GM21619 (cell line): Measurements from ENCODE around the gene FCN1.

ENCODE experiments used
- ATAC-seq: cut with Tn5 transposase; IDR thresholded peaks from one replicate; pipeline ENCODE4 v1.9.1; 2021; ENCODE audit not compliant: unreplicated experiment

FCN1 gene

DNA sequence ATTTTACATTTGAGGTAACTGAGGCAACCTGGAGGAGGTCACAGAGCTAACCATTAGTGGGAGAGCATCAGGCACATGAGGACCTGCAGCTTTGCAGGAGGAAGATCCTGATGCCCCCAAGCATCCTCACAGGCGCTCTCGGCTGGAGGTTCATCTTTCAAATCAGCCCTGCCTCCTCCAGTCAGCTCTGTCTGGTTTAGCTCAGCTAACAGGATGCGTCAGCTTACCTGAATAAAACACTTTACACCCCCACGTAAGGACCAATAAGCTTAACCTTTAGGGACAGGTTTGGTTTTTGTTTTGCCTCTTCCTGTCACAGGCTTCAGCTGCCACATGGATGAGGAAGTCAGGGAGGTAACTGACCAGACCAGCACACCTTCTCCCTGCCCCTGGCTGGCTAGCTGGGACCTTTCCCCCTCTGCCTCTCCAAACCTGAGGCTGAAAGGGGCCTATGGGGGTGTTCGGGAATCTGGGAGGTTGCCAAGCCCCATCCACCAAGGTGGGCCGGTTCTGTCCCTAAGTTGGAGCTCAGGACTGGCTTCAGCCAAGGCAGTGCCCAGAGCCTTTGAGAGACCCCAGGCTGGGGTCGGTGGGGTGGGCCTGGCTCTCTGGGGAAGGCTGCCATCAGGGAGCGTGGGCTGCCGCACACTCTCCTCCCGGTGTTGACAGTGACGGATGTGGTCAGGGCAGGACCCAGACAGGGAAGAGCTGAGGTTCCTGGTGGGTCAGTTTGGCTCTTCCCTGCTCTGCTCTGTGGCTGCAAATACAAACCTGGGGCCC lies 20.0 kb upstream of the FCN1 start:
- no peak for ATAC-seq

DNA sequence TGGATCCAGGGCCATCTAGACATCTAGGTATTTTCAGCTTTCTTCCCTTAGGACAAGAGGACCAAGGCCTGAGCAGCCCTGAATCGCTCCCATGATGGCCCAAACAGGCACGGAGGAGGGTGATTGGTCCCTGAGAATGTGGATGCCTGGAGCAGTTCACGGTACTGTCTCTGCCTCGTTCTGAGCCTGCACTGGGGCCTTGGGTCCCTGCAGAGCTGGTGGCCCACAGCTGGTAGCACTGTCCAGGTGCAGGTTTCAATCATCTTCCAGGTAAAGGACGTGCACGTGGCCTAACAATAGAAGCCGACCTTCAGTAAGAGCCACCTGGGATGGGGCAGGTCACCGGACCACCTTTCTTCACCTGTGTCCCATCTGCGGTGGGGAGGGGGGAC lies 19.4 kb upstream of the FCN1 start:
- peak; percentile 12 for ATAC-seq

DNA sequence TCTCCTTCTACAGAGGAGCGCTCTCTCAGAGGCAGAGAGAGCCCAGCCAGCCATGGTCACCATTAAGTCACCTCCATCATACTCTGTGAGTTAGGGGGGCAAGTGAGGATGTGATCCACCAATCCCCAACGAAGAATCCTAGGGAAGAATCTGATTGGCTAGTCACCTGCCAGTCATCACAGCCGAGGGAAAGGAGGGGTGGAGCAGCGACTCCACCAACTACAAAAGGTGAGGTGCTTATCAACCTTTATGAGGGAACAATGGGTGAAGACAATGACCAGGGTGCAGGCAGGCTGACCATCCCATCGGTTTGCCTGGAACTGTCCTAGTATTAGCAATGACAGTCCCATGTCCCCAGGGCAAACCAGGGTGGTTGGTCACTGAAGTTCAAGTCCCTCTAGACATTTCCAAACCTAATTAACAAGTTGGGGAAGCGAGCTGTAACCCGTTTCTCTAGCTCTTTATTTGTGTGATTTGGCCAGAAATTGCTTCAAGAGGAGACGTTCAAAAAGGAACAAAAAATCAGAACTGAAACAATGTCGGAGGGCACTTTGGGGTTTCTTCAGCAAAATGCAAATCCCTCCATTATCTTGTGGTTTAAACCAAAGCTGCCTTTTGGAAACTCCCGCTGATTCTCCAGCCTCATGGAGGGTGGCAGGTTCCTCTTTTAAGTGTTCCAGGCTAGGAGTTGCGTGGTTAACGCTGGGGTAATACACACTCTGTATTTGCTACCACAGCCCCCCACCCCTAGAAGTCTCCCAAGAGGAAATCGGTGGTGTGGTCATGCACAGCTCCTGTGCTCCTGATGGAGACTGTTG lies 18.8 kb upstream of the FCN1 start:
- ATAC-seq: peak; percentile 43

DNA sequence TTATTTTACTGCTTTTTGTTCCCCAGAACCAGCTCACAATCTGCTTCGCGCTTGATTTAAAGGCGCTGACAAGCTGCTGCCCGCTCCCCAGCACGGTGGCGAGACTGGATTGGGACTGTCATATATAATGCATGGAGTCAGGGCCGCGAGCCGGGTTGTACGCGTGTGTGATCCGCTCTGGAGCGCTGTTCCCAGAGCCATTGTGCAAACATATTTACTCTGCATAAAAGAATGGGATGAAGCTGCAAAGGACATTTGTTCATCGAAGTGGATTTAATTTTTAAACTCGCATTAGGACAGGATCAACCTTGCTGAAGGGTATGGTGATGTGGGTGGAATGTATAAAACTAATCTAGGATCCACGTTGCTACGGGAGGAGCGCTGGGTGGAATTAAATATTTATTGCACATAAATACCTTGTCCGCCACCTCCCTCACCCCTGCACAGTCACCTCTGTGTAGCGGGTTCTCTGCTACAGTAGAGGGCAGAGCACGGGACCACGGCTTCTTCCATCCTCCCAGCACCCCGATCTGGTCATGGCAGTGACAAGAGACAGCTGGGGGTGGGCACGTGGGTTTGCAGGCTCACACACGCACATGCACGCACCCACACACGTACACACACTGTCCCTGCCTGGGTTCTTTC lies 18.1 kb upstream of the FCN1 start:
- no peak for ATAC-seq

DNA sequence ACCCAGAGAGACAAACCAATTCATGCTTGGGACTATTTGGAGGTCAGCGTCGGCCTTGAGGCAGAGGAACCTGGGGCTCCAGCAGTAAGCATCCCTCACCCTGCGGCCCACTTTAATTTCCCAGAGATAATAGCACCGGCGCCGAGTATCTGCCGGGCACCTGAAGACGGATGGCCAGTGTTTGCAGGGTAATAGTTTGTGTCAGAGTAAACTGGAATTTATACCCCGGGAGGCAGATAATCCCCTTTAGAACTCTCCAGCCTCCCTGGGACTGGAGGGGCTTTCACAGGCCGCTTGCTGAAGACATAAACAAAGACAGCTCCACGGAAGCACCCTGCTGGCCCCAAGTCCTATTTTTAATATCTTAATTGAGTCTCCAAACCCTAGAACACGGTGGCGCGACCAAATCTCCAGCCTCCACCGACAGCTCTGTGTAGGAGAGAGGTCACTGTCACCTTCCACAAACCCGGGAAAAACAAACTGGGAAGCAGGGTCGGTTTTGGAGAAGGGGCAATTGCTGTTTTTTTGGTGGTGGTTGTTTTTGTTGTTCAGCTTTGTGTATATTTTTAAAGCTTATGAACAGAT lies 17.4 kb upstream of the FCN1 start:
- ATAC-seq: no peak

DNA sequence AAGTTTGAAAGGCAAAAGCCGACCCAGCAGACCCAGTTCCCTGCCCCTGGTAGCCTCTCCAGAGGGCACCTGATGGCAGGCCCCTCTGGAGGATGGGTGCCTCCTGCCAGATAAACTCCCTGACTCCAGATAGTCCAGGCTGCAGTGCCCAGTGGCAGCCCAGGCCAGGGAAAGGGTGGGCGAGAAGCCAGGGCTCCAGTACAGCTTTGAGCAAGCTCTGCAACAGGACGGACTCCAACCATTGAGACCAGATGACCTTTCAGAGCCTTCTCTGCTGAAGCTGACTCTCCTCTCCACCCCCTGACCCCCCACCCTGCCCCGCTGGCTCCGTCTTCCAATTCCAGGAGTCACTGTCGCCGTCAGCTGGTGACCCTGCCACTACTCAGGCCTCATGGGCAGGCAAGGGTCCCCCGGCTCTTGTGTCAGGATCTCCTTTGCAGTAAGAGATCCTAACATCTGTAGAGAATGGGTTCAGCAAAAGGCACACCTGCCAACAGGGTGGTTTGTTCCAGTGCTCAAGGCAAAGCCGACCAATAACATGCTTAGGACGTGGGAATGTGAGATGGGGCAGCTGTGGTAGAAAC lies 15.5 kb upstream of the FCN1 start:
- no peak for ATAC-seq

DNA sequence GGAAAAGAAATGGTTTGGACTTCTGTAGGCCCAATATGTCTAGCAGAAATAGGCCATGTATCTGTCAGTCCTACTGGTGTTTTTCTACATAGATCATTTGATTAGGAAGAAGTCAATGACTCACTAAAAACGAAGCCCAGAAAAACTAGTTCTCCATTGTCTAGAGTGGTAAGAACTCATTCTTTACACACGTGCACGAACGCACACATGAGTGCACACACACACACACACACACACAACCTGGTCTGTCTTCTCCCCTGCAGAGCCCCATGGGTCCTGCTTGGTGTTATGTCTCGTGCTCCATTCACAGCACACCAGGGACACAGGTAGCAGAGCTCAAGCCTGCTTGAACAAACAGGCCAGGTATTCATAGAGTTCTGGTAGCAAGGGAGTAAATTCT lies 14.9 kb upstream of the FCN1 start:
- no peak for ATAC-seq

DNA sequence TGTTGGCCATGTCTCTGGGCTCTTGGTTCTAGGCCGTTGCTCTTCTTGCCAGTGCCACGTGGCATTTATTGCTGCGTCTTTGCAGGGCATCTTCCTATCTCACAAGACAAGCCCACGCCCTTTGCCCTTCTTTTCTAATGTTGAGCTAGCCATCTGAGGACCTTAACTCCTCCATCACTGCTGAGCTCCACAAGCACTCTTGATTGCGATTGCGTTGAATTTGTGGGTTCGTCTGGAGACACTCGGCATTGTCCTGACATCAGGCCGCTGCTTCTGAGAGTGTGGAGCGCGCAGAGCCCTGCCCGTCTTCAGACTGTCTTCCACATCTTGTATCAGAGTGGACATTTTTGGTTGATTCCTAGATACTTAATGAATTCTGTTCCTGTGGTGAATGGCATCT lies 14.5 kb upstream of the FCN1 start:
- no peak for ATAC-seq

DNA sequence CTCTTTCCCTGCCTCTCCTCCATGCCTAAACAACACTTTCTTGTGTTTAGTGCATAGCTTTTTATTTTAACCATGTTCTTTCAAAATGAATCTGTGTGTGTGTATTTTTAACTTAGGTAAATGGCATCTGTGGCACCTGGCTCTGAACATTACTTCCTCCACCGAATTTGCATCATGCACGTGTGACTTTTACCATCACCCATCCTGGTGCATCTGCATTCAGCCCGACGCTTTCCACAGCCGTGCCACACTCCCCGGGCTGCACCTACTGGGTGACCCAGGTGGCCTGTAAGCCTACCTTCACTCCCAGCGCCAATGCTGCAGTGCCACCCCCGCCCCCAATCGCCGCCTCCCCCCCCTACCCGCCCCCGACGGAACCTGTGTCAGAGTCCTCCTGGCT lies 12.7 kb upstream of the FCN1 start:
- ATAC-seq: no peak

DNA sequence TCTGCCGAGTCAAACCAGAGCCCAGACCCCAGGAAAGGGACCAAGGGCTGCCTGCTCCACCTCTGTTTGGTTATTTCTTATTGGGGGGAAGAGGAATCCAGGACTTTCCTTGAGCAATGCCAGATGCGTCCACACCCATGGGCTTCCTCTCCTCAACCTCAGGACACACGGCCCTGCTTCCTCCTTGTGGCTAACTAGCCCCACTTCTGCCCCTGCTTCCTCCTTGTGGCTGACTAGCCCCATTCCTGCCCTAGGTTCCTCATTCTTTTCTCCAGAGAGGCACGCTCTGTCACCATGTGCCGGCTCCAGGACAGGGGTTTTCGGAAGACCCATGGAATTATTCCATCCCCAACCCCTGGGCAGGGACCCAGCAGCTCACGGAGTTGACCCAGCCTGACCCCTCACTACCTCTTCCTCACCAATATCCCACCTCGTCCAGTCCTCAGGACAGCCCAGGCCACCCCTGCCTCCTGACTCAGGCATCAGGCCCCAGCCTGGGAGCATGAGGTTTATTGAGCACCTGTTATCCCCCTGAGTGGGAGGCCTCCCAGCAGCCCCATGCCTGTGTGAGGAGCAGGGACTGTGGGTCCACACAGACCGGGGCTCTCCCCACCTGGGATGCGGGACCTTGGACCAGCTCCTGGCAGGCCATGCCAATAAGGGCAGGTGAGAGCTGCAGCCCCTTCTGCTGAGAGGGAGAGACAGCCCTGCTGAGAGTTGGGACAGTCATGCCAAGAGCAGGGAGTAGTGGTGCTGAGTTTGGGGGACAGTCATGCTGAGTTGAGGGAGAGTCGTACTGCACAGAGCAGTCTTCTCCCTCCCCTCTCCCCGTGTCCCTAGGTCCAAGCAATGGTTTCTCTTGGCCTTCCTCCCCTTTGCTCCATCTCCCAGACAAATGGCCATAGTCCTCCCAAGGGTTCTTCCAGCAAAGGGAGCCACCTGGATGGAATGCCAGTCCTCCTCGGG lies 11.8 kb upstream of the FCN1 start:
- ATAC-seq: no peak

DNA sequence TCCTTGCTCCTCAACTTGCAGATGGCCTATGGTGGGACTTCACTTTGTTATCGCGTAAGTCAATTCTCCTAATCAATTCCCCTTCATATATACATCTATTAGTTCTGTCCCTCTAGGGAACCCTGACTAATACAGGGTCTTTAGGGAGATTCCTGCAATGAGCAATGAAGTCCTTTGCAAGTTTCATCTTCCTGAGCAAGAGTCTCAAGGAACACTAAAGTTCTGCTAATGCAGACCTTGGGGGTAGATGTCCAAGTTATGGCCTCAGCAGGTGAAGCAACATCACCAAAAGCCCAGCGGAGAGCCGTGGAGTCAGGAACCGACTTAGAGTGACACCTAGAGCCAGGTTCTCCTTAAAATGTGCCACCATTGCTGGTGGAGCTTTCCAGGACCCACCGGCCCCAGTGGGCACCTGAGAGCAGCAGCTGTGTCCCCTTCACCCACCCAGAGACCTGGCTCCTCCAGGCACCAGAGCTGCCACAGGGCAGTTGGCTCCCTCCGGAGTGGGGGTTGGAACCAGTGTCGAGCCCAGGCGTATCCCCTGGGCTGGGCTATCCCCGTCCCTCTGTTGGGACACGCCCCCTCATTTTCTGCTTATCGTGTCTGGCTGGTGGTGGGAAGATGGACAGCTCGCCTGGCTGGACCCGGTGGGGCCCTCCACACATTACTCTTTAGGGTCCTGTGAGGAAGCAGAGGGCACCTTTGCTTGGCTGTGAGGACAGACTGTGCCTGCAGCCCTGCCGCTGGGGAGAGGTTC lies 10.9 kb upstream of the FCN1 start:
- no peak for ATAC-seq

DNA sequence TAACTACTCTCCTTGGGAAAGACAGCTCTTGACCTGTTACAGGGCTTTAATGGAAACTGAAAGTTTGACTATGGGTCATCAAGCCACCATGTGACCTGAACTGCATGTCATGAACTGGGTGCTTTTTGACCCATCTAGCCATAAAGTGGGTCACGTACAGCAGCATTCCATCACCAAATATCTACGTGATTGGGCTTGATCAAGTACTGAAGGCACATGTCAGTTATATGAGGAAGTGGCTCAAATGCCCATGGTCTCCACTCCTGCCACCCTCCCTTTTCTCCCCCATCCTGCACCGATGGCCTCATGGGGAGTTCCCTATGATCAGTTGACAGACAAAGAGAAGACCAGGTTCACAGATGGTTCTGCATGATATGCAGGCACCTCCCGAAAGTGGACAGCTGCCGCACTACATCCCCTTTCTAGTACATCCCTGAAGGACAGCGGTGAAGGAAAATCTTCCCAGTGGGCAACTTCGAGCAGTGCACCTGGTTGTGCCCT lies 7.3 kb upstream of the FCN1 start:
- no peak for ATAC-seq

DNA sequence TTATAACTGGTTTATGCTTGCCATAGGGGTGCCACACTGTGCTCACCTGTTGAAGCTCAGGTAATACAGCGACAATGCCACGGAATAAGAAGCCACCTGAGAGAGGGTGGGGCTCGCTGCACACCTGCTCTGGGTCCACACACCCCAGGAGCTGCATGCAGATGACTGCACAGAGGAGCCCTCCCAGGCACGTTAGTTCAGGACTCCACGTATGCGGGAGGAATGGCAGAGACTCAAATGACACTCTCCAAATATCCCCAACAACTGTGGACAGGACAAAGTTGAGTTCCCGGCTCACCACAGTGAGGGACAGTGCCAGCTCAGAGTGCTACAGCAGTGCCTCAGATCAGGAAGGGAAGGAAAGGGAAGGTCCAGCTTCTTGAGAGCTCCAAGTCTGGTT lies 5.8 kb upstream of the FCN1 start:
- no peak for ATAC-seq

DNA sequence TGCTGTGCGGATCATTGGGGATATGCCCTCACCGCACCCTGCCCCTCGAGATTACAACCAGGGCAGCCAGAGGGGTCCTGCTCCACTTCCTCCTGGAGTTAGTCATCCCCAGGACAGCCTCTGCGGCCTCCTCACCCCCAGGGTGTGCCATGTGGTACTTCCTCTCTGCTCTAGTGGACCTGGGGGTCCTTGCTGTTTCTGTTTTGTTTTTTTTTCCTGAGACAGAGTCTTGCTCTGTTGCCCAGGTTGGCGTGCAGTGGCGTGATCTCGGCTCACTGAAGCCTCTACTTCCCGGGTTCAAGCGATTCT lies 5.2 kb upstream of the FCN1 start:
- ATAC-seq: no peak

DNA sequence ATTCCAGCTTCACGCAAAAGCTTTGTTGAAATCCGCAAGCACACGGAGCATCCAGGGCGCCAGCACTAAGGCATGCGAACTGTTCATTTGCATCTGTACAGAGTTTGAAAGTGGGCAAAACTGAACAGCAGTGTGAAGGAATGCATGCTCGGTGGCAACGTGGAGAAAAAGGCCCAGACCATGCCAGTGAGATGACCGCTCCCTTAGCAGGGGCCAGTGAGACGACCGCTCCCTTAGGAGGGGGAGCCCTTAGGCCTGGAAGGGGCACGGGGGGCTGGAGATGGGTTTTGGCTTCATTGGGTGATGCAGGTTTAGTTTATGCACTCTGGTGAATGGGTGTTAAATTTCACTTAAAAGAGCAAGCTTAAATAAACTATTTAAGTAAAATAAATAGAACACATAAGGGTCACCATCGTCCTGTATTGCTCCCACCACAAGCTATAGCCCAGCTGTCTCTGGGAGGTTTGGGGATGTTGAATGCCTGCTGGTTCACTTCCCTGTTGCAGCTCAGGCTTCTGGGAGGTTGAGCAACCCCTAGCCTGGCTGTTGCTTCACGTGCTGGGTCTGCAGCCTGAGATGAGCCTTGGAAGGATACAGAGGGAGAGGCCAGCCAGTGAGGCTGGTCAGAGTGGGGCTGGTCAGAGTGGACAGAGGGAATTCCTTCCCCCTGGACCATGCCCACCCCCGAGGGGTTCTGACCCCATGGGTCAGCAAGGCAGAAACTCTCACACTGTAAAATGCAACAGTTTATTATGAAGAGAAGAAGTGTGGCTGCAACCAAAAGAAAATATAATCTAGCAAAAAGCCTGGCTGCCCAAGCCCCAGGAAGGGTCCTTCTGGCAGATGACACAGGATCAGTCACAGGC lies 4.6 kb upstream of the FCN1 start:
- ATAC-seq: no peak

DNA sequence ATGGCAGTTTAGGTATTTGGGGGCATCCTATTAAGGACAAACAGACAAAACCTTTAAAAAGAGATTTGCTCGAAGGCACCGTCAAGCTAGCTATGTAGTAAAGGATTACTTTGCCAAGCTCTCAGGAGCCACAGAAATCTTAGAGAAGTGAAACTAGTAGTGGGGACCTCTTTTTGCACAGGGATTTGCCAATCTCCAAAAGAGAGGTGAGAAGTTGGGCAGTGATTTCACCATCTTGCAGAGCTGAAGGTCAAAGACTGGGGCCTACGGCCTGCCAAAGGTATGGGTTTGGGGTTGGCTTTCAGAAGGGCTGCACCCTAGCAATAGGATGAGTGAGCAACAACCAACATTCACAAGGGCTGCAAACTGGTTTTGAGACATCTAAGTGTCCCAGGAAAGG lies 1.6 kb upstream of the FCN1 start:
- no peak for ATAC-seq

DNA sequence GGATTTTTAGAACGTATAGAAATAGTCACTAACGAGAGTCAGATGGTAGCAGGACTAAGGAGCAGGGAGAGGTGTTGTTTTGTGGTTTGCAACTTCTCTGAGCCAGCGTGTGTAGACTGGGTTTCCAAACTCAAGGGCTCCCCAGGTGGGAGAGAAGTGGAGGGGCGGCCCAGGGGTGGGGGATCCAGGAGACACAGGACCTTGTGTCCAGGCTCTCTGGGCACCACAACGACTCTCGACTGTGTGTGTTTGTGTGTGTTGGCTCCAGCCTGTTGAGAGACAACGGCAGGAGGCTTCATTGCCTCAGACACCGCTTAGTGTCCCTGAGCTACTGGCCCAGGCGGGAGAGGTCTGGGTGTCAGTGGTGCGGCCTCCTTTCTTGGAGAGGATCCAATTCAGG lies 934 bp upstream of the FCN1 start:
- ATAC-seq: no peak

DNA sequence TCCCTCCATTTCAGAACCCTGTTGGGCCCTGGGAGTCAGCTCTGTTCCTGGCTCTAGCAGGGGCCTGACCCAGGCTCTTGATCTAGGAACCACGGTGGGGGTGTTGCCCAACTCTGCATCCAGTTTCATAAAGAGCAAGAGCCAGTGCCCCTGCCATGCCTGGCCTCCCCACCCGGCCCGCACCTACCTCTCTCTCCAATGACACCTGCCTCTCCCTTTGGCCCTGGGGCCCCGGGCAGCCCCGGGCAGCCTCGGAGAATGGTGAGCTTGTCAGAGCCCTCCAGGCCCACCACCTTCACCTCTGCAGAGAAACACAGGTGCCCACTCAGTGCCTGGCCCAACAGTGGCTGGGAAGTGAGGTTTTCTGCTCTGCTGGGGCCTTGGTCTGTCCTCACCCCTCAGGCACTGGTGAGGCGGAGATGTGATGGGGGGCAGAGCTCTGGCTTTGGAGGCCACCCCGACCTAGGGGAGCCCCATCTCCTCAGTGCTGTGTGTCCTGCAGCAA lies 1.5 kb downstream of the FCN1 start:
- ATAC-seq: no peak
